Mesothelial cell of epicardium (in vitro differentiated cells): ENCODE data around the gene CCDC69. TPM values are rescaled to one million over a fixed set of nuclear protein-coding genes. Genes with fewer than 3 reads are reported as not detected.

Experiments
- DNase-seq, 2 experiments: peaks; one replicate each; pipeline ENCODE4 v3.0.0; 2021; ENCODE audit warnings: low spot score in 2 of 2; ENCODE audit not compliant: unreplicated experiment in 2 of 2
- H3K27ac Mint-ChIP-seq: 2 replicates; pipeline ENCODE4 v1.8.0; 2021; ENCODE audit warnings: mixed read lengths
- H3K27me3 Mint-ChIP-seq: 2 replicates; pipeline ENCODE4 v1.8.0; 2021; ENCODE audit warnings: low read depth, mixed read lengths
- H3K36me3 Mint-ChIP-seq: 2 replicates; pipeline ENCODE4 v1.8.0; 2021; ENCODE audit warnings: mixed read lengths
- H3K4me1 Mint-ChIP-seq: 2 replicates; pipeline ENCODE4 v1.8.0; 2021; ENCODE audit warnings: mixed read lengths
- H3K4me3 Mint-ChIP-seq: 2 replicates; pipeline ENCODE4 v1.8.0; 2021; ENCODE audit warnings: mild to moderate bottlenecking, moderate library complexity, mixed read lengths
- H3K9me3 Mint-ChIP-seq: 2 replicates; pipeline ENCODE4 v1.8.0; 2021; ENCODE audit warnings: mixed read lengths
- CTCF ChIP-seq: fragments of 200-600 bp; sonication (generic); IDR thresholded peaks from one replicate; pipeline ENCODE4 v1.5.0; 2021; ENCODE audit warnings: antibody characterized with exemption; ENCODE audit not compliant: unreplicated experiment
- total RNA-seq: library from RNA; stranded (reverse); gene quantifications from 3 replicates; pipeline ENCODE4 v1.2.1, GENCODE V29; 2021

CCDC69 gene
- total RNA-seq, 1 donor from 2014 or later, result 4.8 TPM

- peaks cover 78% of the 10 kb centered on the region for H3K4me1 Mint-ChIP-seq
- H3K9me3 Mint-ChIP-seq, result no peaks in the 10 kb centered on the region
- H3K27me3 Mint-ChIP-seq, result no peaks in the 10 kb centered on the region
- no peak for DNase-seq
- peak overlapping the region; percentile 5 for H3K27ac Mint-ChIP-seq
- H3K36me3 Mint-ChIP-seq, result no peaks in the 10 kb centered on the region
- H3K4me3 Mint-ChIP-seq, result no peak overlapping the region
- TF ChIP-seq CTCF, result no peak
Observed at GRCh38 chr5:151153766-151154272, 70.1 kb downstream of the CCDC69 start.

- Mint-ChIP-seq H3K4me1 (peaks cover 77% of the 10 kb centered on the region), H3K27ac (peak overlapping the region; percentile 5), H3K27me3 (no peaks in the 10 kb centered on the region), H3K9me3 (no peaks in the 10 kb centered on the region), H3K4me3 (no peak overlapping the region), H3K36me3 (no peaks in the 10 kb centered on the region)
- TF ChIP-seq CTCF, result no peak
- DNase-seq, result no peak
Observed at GRCh38 chr5:151153300-151153699, 70.6 kb downstream of the CCDC69 start.

- Mint-ChIP-seq H3K36me3 (peaks cover 6% of the 10 kb centered on the region), H3K4me1 (peaks cover 67% of the 10 kb centered on the region), H3K9me3 (no peaks in the 10 kb centered on the region), H3K27ac (peak overlapping the region; percentile 97), H3K27me3 (no peaks in the 10 kb centered on the region), H3K4me3 (no peak overlapping the region)
- DNase-seq, result no peak
- TF ChIP-seq CTCF, result no peak
Observed at GRCh38 chr5:151151793-151152192, 72.1 kb downstream of the CCDC69 start.

- peaks cover 6% of the 10 kb centered on the region for H3K36me3 Mint-ChIP-seq
- no peak for DNase-seq
- no peaks in the 10 kb centered on the region for H3K27me3 Mint-ChIP-seq
- H3K4me3 Mint-ChIP-seq, result no peak overlapping the region
- no peak for TF ChIP-seq CTCF
- peaks cover 62% of the 10 kb centered on the region for H3K4me1 Mint-ChIP-seq
- H3K27ac Mint-ChIP-seq, result peak overlapping the region; percentile 97
- no peaks in the 10 kb centered on the region for H3K9me3 Mint-ChIP-seq
Observed at GRCh38 chr5:151151263-151151660, 72.6 kb downstream of the CCDC69 start.

- Mint-ChIP-seq H3K4me3 (peak overlapping the region; percentile 16), H3K36me3 (peaks cover 10% of the 10 kb centered on the region)
- DNase-seq, result peak in 1 of 2 experiments; percentile 47
Observed at GRCh38 chr5:151150471-151151262, 73.2 kb downstream of the CCDC69 start.

More at GRCh38 chr5:151150471-151151262, 73.2 kb downstream of the CCDC69 start:
- Mint-ChIP-seq H3K27me3 (no peaks in the 10 kb centered on the region), H3K4me1 (peaks cover 56% of the 10 kb centered on the region), H3K9me3 (no peaks in the 10 kb centered on the region), H3K27ac (peak overlapping the region; percentile 97)
- no peak for TF ChIP-seq CTCF
